ENCODE results near the gene PAX4. TPM values are rescaled to one million over a fixed set of nuclear protein-coding genes. Genes with fewer than 3 reads are reported as not detected.

PAX4 gene
- total and polyA plus RNA-seq, 9 of the 15 experiments (the other 6 are each of a cell fraction or from before 2014, with no cell fraction given): not detected

- TF ChIP-seq CBX1 (IDR thresholded peaks at IDR 0.05; ENCODE audit: low read depth) (no peak), GATA2 (CRISPR knock-in tag; IDR thresholded peaks at IDR 0.05) (peak; percentile 72), ZNF212 (CRISPR knock-in tag; IDR thresholded peaks at IDR 0.05) (no peak), ZNF583 (CRISPR knock-in tag; IDR thresholded peaks at IDR 0.05) (no peak; the same call in 1 of the 2 replicates), TAF9B (IDR thresholded peaks at IDR 0.05; ENCODE audit: partially characterized antibody) (peak; percentile 9), ZNF140 (CRISPR knock-in tag; IDR thresholded peaks at IDR 0.05) (no peak), CCAR2 (IDR thresholded peaks at IDR 0.05; ENCODE audit: low read depth, low read length) (no peak), BCOR (IDR thresholded peaks at IDR 0.05) (peak; percentile 25; the same call in 1 of the 2 replicates), HNRNPUL1 (IDR thresholded peaks at IDR 0.05; ENCODE audit: low read length) (no peak), CTCFL (IDR thresholded peaks at IDR 0.05; ENCODE audit: borderline replicate concordance, insufficient read depth, low read depth, low read length, poor library complexity, severe bottlenecking) (no peak), RCOR1 (IDR thresholded peaks at IDR 0.05; ENCODE audit: borderline replicate concordance in 1 of 2, low read depth in 2 of 2, low read length in 2 of 2) (peak in 1 of 2 experiments; percentile 63; a peak in 2 of 4 replicates), SRSF9 (IDR thresholded peaks at IDR 0.05; ENCODE audit: borderline replicate concordance, low read depth, low read length) (no peak), USF2 (CRISPR knock-in tag; IDR thresholded peaks at IDR 0.05) (peak; percentile 87), ZNF507 (tag; conservative IDR thresholded peaks at IDR 0.05) (no peak), ZNF740 (CRISPR knock-in tag; IDR thresholded peaks at IDR 0.05) (no peak), ZNF740 (tag; IDR thresholded peaks at IDR 0.05) (no peak), ZKSCAN3 (CRISPR knock-in tag; IDR thresholded peaks at IDR 0.05) (no peak)
- TF ChIP-seq, protein P1, sequence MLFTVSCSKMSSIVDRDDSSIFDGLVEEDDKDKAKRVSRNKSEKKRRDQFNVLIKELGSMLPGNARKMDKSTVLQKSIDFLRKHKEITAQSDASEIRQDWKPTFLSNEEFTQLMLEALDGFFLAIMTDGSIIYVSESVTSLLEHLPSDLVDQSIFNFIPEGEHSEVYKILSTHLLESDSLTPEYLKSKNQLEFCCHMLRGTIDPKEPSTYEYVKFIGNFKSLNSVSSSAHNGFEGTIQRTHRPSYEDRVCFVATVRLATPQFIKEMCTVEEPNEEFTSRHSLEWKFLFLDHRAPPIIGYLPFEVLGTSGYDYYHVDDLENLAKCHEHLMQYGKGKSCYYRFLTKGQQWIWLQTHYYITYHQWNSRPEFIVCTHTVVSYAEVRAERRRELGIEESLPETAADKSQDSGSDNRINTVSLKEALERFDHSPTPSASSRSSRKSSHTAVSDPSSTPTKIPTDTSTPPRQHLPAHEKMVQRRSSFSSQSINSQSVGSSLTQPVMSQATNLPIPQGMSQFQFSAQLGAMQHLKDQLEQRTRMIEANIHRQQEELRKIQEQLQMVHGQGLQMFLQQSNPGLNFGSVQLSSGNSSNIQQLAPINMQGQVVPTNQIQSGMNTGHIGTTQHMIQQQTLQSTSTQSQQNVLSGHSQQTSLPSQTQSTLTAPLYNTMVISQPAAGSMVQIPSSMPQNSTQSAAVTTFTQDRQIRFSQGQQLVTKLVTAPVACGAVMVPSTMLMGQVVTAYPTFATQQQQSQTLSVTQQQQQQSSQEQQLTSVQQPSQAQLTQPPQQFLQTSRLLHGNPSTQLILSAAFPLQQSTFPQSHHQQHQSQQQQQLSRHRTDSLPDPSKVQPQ (CRISPR knock-in tag; IDR thresholded peaks at IDR 0.05; ENCODE audit: borderline replicate concordance): no peak
Measured at GRCh38 chr7:127652333-127653248, 34.6 kb upstream of the PAX4 start (continued).

All from K562 (cell line).